NCI-H82 (cell line): ENCODE measurements around the gene RMDN2.
"Not testable (repeated sequence)": the region's sequence is repeated elsewhere in the genome, so short reads cannot be mapped to it uniquely, and the experiment has no call there.

Experiments used
- DNase-seq: peaks from one replicate; lab custom pipeline; 2025; lab: John Stamatoyannopoulos, UW

Gene RMDN2

DNA sequence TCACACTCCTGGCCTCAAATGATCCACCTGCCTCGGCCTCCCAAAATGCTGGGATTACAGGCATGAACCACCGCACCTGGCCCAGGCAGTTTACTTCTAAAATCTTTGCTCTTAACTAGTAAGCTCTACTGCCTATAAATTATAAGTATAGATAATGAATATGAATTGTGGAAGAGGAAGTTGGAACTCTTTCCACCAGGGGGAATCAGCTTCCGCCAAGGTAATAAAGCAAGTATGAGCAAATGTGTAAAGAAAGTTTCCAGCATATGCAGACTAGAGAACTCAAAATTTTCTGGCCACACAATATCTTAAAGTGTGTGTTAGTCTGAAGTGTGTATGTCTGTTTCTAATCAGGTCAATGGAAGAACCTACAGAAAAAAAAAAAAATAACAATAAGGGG is 68.1 kb downstream of the RMDN2 start:
- no peak for DNase-seq

DNA sequence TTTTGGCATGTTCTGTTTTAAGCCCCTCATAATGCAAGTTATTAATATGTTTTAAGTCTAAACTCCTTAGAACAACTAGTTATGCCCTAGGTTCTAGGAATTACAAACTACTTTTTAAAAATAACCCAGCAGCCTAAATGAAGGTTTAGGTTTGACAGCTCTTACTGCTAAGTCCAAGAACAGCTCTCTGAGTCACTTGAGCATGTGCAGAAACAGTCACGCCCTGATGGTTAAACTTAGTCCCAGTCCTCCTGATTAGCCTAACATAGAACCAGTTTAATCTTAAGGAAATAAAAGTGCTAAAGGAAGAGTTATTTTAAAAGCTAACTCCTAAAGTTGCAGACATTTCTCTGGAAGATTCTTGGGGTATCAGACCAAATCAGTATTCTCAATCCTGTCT is 72.5 kb downstream of the RMDN2 start:
- DNase-seq = no peak

DNA sequence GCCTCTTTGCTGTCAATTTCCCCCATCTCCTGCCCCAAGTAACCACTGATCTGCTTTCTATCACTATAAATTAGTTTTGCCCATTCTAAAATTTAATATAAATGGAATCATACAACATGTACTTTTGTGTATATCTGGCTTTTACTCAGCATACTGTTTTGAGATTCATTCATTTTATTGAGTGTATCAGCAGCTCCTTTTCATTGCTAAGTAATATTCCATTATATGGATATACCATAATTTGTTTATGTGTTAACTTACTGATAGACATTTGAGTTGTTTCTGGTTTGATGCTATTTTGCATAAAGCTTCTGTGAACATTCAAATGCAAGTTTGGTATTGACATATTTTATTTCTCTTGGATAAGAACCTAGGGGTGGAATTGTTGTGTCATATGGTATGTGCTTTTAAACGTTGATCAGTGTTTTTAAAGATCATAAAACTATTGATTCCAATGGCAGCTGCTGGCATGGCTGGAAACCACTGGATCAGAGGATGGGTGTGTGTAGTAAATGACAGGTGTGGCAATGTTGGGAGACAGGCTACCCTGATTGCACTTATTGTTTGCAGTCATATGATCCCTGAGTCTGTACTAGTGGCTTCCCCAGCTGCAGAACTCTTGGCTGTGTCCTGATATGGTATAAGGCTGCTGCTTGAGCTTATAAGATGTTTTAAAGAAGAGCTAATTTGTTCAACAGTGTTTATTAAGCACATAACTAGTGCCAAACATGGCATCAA is 75.6 kb downstream of the RMDN2 start:
- no peak for DNase-seq

DNA sequence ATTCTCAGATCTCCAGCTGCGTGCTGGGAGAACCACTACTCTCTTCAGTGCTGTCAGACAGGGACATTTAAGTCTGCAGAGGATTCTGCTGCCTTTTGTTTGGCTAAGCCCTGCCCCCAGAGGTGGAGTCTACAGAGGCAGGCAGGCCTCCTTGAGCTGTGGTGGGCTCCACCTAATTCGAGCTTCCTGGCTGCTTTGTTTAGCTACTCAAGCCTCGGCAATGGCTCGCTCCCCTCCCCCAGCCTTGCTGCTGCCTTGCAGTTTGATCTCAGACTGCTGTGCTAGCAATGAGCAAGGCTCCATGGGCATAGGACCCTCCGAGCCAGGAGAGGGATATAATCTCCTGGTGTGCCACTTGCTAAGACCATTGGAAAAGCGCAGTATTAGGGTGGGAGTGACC is 85.1 kb downstream of the RMDN2 start:
- DNase-seq = not testable (repeated sequence)

DNA sequence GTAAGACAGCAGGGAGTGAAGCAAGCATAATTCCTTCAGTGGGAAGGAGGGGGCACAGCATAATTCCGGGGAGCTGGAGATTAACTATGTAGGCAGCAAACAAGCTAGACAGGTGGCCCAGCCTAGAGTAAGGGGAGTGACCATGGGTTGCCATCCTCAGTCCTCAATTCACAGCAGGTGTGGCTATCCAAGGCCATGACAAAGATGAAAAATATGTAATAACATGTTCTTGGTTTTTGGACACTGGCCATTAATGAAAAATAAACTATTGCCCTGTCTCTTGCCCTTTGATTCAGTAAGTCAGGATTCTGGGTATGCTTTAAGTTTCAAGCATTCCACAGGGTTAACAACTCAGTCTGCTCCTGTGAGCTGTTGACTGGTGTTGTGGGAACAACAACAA is 85.9 kb downstream of the RMDN2 start:
- peak; percentile 19 for DNase-seq

DNA sequence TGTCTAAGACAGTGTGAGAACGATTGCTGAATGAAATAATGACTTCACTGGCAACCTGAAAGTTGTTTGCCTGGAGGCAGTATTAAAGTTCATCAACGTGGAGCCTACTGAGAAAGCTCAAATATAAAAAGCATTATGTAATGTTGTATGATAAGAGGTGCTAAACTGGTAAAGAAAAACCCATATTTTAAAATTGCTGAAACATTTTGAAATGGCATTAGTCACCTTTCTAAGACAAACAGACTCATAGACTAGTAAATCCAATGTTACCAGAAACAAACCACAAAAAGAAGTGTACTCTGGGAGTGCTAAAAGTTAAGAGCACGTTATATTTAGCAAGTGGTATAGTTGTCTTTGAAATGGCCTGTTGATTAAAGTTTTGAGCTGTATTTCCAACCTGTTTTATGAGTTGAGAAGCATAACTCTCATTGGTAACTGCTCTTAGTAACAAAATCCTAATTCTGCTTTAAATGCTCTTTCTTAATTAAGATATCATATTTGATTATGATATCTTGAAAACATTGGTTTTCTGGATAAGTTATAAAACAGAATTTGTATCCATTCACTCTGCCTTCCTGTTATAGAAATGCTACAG is 88.2 kb downstream of the RMDN2 start:
- no peak for DNase-seq

DNA sequence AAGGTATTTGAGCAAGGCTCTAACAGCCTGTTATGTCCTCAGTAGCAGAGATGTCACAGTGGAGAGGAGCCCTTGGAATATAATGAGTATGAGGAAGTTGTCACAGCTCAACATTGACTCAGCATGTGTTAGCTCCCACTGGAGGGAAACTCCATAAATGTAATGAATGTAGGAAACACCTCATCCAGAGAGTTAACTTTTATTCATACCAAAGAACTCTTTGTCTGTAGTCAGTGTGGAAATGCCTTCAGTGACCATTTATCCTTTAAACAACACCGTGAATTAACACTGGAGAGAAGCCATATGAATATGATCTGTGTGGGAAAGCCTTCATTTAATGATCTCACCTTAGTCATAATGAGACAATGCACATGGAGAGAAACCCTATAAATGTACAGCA is 91.1 kb downstream of the RMDN2 start:
- DNase-seq = no peak

DNA sequence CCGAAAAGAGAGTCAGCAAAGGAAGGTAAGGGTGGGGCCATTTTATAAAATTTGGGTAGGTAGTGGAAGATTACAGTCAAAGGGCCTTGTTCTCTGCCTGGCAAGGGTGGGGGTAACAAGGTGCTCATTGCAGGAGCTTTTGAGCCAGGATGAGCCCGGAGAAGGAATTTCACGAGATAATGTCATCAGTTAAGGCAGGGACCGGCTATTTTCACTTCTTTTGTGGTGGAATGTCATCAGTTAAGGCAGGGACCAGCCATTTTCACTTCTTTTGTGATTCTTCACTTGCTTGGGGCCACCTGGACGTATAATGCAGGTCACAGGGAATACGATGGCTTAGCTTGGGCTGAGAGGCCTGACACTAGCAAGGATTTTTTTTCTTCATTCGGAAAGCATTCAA is 92.7 kb downstream of the RMDN2 start:
- DNase-seq = no peak

DNA sequence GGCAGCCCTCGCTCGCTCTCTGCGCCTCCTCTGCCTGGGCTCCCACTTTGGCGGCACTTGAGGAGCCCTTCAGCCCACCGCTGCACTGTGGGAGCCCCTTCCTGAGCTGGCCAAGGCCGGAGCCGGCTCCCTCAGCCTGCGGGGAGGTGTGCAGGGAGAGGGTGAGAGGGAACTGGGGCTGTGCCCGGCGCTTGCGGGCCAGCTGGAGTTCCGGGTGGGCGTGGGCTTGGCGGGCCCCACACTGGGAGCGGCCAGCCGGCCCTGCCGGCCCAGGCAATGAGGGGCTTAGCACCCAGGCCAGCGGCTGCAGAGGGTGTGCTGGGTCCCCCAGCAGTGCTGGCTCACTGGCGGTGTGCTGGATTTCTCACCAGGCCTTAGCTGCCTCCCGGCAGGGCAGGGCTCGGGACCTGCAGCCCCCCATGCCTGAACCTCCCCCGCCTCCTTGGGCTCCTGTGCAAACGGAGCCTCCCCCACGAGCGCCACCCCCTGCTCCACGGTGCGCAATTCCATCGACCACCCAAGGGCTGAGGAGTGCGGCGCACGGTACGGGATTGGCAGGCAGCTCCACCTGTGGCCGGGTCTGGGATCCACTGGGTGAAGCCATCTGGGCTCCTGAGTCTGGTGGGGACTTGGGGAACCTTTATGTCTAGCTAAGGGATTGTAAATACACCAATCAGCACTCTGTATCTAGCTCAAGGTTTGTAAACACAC is 95.4 kb downstream of the RMDN2 start:
- not testable (repeated sequence) for DNase-seq

DNA sequence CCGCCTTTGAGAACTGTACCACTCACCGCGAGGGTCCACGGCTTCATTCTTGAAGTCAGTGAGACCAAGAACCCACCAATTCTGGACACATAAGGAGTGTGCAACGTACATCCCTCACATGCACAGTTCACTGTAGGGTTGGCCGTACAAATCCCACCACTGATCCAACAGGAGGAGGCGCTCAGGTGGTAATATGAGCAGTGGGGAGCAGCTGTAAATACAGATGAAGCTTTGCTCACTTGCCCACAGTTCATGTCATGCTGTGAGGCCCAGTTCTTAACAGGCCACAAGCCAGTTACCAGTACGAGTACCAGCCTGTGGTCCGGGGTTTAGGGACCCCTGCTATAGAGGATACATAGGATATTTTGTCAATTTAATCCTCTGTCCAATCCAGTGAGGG is 96.5 kb downstream of the RMDN2 start:
- DNase-seq = no peak

DNA sequence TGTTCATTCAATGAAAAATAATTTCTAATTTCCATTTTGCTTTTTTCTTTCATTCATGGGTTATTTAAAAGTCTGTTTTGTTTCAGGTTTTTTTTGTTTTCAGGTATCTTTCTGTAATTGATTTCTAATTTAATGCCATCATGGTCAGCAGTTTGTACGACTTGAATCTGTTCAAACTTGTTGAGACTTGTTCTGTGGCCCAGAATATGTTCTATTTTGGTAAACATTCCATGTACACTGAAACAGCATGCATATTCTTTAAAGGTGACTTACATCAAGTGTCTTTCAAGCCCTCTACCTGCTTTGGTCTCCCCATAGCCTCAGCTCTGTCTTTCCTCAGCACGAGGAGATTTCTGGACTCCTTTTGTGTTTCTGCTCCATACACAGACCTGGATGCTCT is 101.8 kb downstream of the RMDN2 start:
- no peak for DNase-seq

DNA sequence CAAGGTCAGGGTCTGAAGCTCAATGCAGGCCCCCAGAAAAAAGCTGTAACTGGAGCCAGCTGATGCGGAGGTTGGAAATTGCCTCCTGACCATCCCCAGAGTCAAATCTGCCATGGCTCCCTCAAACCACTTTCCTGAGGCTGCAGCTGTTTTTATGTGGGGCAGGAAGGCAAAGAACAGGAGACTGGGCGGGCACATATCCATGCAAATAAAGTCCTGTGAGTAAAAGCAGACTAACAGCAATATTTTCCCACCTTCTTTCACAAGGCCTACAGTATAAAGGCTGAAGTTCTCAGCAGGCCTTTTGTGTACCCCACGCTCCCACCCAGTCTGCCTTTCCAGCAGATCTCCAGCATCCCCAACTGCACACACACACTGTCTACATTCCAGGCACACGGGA is 103.7 kb downstream of the RMDN2 start:
- no peak for DNase-seq

DNA sequence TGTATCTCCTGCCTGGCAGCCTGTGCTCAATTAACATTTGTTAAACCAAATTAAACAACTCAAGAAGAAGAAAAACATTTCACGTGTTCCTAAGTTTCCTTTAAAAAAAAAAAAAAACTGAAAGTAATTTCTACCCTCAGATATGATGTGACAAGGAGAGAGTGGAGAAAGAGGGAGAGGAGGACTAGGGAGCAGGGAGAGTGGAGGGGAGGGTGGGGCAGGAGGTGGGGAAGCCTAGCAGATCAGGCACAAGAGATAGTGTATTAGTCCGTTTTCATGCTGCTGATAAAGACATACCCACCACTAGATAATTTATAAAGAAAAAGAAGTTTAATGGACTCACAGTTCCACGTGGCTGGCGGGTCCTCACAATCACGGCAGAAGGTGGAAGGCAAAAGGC is 104.4 kb downstream of the RMDN2 start:
- no peak for DNase-seq

DNA sequence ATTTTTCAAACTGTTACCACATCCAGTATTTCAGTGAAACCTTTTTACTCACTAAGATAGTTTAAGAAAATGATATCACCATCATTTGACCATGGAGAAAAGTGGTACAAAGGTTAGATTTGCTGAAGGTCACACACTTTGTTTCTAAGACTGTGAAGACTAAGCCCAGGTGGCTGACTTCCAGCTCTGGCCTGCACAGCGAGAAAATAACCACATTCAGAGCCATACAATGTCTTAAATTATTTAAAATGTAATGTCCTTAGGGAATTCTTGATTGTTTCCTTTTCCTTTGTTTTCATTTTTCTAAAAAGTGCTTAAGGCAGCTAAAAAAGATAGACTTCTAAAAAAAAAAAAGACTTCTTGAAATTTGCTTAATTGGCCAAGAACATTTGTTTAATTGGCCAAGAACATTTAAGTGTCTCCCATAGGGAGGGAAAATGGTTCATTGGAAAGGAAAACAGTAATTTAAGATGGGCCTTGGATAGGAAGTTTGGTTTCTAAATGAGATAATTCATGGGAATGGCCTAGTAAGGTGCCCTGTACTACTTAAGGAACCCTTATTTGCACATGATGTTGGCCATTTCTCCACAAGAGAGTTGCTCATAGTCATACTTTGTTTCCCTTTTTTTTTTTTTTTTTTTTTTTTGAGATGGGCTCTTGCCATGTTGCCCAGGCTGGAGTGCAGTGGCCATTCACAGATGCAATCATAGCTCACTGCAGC is 105.7 kb downstream of the RMDN2 start:
- DNase-seq = no peak

DNA sequence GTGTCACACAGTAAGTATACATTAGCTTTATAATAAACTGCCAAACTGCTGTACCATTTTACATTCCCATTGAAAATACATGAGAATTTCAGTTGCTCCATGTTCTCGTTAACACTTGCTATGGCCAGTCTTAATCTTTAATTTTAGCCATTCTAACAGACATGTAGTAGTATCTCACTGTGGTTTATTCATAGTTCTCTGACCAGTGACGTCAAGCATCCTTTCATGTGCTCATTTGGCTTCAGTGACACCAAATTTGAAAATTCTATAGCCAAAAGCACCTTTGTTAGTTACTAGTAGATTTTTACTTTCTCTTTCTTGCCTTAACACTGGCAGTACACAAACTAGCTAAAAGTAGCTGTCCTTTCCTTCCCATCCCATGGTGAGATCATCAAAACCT is 107.9 kb downstream of the RMDN2 start:
- no peak for DNase-seq

DNA sequence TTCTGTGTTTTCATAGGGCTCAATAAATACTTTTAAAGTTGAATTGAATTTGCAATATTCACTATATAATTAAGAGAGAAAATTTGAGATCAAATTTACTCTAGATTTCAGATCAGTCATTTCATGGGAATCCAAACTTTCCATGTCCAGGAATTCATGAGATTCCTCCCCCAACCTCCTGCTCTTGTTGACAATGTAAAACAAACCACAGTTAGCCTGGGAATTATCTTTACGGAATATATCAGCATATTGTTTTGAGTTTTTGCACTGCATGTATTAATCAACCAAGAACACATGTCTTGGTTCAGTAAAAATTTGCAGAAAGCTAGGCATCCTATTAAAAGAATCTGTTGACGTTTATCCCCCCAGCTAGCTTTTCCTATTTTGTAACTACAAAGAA is 108.6 kb downstream of the RMDN2 start:
- DNase-seq = no peak

DNA sequence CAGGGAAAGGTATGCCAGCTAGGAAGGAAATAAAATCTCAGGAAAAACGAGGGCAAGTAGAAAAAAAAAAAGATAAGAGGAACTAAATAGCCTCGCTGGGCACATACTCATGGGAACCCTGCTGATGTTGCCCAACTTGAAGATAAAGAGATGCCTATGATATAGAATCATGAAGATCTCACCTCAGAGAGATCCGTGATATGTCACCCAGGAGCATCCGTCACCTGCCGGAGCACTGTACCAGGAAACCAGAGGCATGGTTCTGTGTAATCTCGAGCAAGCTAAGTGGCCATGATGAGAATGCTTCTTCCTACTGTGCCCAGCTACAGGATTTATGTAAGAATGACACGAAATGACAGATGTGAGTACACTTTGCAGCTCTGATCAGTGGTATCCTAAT is 110.9 kb downstream of the RMDN2 start:
- DNase-seq = no peak

DNA sequence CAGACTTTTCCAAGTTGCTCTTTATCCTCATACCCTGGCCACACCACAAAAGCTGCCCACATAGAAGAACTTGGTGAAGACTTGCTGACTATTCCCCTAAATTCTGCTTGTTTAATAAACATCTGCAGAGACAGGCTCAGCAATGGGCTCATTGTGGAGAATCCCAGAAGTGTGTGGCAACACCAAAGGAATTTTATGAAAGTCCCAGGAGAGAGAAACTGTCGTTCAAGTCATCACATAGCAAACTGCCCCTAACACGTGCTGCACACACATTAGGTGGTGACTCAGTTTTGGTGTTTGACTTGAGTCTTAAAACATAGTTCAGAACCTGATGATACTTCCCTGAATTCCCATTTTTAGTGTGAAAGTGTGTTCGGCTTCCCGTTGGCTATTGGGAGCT is 112.2 kb downstream of the RMDN2 start:
- DNase-seq = no peak

DNA sequence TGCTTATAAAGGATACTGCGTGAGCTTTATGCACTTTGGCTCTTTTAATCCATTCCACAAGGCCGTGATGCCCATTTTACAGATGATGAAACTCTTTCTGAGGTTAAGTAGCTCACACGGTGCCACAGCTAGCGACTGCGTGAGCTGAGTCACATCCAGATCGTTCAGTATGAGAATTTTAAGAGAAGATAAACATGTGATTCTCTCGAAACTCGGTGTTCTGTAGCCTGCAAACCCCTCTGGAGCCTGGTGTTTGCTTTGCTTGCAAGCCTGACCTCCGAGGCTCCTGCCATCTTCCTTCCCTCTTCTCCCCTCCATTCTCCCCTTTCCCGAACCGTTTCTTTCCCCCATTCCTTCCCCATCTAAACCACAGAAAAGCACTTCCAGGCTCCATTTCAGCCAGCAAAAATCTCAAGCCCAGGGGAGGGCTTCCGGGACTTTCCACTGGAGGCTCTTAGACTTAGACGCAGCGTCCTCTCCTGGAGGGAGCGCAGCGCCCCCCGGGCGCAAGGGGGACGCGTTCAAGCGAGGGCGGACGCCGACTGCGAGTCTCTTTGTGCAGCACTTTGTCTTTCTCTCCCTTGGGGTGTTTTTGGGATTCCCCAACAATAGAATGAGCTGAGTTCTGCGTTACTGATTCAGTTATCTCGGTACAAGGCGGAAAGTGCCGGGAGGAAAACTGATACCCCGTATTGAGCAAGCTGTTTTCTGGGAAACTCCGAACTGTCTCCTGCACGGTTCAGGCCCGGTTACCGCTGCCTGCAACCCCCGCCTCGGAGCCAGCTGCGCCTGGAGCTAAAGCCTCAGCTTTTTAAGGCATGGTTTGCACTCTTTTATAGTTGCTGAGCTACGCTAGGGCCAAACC is 112.9 kb downstream of the RMDN2 start:
- no peak for DNase-seq

DNA sequence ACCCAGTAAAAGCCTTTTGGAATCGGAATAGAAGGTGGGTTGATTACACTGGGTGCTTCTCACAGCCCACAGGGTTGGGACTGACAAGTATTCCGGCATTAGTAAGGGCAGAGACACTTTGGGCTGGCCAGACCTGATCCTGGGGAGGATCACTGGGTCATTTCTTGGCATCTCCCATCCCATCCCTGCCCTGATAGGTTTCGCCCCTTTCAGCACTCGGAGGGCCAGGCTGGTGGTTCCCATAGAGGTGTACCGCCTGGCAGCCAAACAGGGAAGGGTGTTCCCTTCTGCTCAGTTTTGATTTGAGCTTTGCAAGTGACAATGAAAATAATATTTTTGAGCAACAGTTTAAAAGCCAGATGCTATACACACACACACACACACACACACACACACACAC is 113.6 kb downstream of the RMDN2 start:
- no peak for DNase-seq

DNA sequence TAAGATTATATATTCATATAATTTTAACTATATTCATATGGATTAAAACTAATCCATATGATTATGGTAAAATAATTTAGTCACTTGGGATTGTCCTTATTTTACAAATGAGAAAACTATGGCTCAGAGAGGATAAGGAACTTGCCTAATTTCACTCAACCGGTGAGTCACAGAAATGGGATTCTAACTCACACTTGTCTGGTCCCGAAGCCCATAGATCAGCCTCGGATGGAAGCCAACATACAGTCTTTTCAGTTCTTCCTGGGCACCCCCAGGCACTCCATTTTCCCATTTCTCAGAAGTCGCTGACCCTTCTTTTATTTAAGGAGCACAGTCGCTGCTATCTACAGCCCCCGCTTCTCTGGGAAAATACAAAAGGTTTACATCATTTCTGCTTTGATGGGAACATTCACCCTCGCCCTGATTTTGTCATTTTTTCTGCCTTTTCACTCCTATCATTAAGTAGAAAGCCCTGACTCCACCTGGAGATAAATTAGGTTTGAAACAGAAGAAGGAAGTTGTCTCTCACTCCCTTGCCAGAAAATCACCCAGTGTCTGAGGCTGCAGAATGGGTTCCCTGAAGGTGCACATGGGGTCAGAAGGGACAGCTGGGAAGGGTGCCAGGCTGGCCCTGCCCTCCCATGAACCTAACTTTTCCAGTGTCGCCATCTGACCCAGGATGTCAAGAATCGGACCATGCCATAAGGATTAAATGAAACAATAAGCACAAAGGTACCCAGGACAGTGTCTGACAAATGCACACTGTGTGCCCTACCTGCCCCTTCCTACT is 114.2 kb downstream of the RMDN2 start:
- no peak for DNase-seq
